SK-N-MC (cell line): Measurements from ENCODE around the gene CYS1.
"Not testable (repeated sequence)": the region's sequence is repeated elsewhere in the genome, so short reads cannot be mapped to it uniquely, and the experiment has no call there.

Experiments
- DNase-seq: peaks from one replicate; pipeline ENCODE4 v3.0.0-alpha.2; 2011; ENCODE audit warnings: low read depth, low spot score
- H3K27ac ChIP-seq: fragments of 200-600 bp; sonication (generic); 2 replicates; pipeline ENCODE4 v1.5.1; 2016; ENCODE audit warnings: mixed run types
- H3K36me3 ChIP-seq: fragments of 200-600 bp; sonication (generic); 2 replicates; pipeline ENCODE4 v1.6.1; 2017; ENCODE audit warnings: antibody characterized with exemption, low read length, mixed read lengths; ENCODE audit not compliant: insufficient read depth
- H3K4me3 ChIP-seq: fragments of 200-600 bp; sonication (generic); 2 replicates; pipeline ENCODE4 v1.5.1; 2016
- H3K9ac ChIP-seq: fragments of 200-600 bp; sonication (generic); 2 replicates; pipeline ENCODE4 v1.8.0; 2017; ENCODE audit warnings: mixed run types, mixed read lengths; ENCODE audit not compliant: insufficient read length
- H3K9me3 ChIP-seq: fragments of 200-600 bp; sonication (generic); 2 replicates; pipeline ENCODE4 v1.6.1; 2017; ENCODE audit warnings: low read depth, mild to moderate bottlenecking, antibody characterized with exemption, low read length, moderate library complexity, mixed read lengths
- EZH2 ChIP-seq: fragments of 200-600 bp; sonication (generic); IDR thresholded peaks from one replicate; pipeline ENCODE4 v1.6.1; 2017; ENCODE audit warnings: antibody characterized with exemption
- FOXP2 ChIP-seq: optimal IDR thresholded peaks from 2 replicates; pipeline ENCODE3; 2011; ENCODE audit warnings: mild to moderate bottlenecking, moderate library complexity; ENCODE audit not compliant: insufficient read depth; ENCODE audit errors: extremely low read length, control extremely low read depth
- POLR2AphosphoS5 ChIP-seq: IDR thresholded peaks from 2 replicates; pipeline ENCODE4 v1.6.1; 2012; ENCODE audit warnings: mild to moderate bottlenecking, low read depth, low read length, borderline replicate concordance

The CYS1 gene

DNA sequence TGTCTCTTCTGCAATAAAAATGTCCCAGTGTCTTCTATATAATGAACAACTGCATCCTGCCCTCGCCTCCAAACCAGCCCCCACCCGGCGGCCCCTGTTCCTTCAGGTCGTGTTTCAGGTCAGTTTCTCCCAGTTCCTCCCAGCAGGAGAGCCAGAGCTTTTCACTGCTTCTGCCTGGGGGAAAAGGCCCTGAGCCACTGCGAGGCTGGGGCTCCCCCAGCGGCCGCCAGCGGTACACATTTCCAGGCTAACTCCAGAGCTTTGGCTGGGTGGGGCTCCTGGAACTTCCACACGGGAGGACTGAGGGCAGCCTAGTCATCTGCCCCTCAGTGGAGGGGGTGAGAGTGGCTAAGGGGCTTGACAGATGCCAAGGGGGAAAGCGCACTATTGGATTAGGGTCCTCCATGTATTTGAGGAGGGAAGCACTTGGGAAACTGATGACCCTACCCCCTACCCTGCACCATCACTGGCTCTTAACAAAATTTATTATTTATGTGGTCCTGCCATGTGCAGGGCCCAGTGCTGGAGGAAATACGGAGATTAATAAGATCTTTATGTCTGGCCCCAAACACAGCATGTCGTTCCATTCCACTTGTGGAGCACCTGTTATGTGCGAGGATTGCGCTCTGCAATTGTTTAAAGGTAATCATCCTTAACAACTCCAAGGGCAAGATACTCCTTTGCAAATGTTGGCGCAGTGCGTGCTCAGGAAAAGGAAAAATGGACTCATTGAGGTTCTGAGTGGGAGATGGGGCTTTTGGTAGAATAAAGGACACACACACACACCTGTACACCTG, 17.3 kb upstream of the CYS1 start:
- TF ChIP-seq EZH2 (no peak), POLR2AphosphoS5 (no peak), FOXP2 (no peak)
- H3K27ac ChIP-seq = no peak overlapping the region
- H3K36me3 ChIP-seq = no peaks in the 10 kb centered on the region
- H3K9me3 ChIP-seq = no peaks in the 10 kb centered on the region
- DNase-seq = no peak
- H3K9ac ChIP-seq = no peak overlapping the region
- no peak overlapping the region for H3K4me3 ChIP-seq

DNA sequence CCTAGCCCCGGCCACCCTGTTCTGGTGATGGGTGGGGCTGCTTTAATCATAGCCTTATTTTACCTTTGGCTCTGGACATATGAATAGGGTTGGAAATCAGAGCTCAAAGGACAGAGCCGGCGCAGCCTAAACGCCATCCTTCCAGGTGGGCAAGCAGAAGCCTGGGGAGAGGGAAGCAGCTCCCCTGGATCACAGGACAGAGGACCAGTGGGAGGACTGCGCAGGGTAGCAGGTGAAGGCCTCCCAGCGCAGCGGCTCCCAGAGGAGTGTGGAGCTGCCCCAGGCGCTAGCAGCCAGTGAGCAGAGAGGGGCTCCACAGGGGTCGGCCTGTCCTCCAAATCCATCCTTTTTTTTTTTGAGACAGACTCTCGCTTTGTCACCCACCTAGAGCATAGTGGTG, 16.4 kb upstream of the CYS1 start:
- no peak overlapping the region for H3K9ac ChIP-seq
- no peaks in the 10 kb centered on the region for H3K36me3 ChIP-seq
- DNase-seq = no peak
- H3K4me3 ChIP-seq = no peak overlapping the region
- no peaks in the 10 kb centered on the region for H3K9me3 ChIP-seq
- TF ChIP-seq EZH2 (no peak), POLR2AphosphoS5 (no peak)
- H3K27ac ChIP-seq = no peak overlapping the region

DNA sequence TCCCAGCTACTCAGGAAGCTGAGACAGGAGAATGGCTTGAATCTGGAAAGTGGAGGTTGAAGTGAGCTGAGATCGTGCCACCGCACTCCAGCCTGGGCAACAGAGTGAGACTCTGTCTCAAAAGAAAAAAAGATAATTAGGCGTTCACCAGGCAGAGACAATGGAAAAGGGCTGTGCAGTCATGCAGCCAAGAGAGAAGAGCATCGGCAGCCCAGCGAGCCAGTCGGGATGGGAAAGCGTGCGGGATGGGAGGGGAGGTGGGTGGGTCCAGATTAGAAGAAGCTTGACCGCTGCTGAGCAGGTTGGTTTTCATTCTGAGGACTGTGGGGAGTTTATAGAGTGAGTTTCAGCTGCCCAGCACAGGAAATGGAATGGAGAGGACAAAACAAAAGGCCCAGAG, 15.0 kb upstream of the CYS1 start:
- Histone ChIP-seq H3K27ac (no peak overlapping the region), H3K9me3 (no peaks in the 10 kb centered on the region), H3K9ac (no peak overlapping the region), H3K4me3 (no peak overlapping the region), H3K36me3 (no peaks in the 10 kb centered on the region)
- no peak for DNase-seq
- TF ChIP-seq EZH2 (no peak), POLR2AphosphoS5 (no peak), FOXP2 (no peak)

DNA sequence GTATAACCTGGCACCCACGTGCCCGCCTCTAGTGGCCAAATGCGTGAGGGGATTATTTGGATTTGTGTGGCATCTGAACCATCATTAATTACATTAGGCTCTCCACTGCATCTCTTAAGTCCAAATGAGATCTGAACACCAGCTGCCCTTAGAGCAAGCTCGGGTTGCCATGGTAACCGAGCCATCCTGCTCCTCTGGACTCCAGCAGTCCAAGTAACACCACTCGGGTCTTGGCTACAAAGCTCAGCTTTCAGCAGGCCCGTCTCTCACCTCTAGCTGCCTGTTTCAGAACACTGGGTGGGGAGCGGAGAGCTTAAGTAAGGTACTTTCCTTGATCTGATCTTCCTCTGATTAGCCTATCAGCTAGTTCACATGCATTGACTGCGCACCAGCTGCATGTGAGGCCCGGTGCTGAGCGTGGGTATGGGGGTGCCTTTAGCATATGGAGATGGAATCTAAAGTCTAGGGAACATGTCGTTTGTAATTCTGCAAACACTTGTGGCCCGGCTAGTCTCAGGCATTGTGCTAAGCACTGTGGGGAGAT, 14.1 kb upstream of the CYS1 start:
- H3K27ac ChIP-seq = no peak overlapping the region
- TF ChIP-seq EZH2 (no peak), POLR2AphosphoS5 (no peak), FOXP2 (no peak)
- H3K9ac ChIP-seq = no peak overlapping the region
- no peaks in the 10 kb centered on the region for H3K9me3 ChIP-seq
- DNase-seq = no peak
- no peaks in the 10 kb centered on the region for H3K36me3 ChIP-seq
- H3K4me3 ChIP-seq = no peak overlapping the region

- H3K4me3 ChIP-seq, H3K36me3 ChIP-seq, DNase-seq, H3K9me3 ChIP-seq, H3K27ac ChIP-seq, H3K9ac ChIP-seq: not testable (repeated sequence)
Observed at GRCh38 chr2:10091889-10092244, 11.7 kb upstream of the CYS1 start.

DNA sequence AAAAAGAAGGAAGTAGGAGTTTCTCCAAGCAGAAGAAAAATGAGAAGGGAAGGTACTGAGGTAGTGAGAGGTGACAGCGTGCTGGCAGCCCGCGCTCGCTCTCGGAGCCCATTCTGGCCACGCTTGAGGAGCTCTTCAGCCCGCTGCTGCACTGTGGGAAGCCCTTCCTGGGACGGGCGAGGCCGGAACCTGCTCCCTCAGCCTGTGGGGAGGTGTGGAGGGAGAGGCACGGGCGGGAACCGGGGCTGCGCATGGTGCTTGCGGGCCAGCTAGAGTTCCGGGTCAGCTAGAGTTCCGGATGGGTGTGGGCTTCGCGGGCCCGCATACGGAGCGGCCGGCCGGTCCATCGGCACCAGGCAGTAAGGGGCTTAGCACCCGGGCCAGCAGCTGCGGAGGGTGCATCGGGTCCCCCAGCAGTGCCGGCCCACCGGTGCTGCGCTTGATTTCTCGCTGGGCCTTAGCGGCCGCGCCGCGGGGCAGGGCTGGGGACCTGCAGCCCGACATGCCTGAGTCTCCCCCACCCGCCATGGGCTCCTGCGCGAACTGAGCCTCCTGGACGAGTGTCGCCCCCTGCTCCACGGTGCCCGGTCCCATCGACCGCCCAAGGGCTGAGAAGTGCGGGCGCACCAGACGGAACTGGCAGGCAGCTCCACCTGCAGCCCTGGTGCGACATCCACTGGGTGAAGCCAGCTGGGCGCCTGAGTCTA, 11.1 kb upstream of the CYS1 start:
- TF ChIP-seq POLR2AphosphoS5 (no peak), FOXP2 (no peak), EZH2 (no peak)
- Histone ChIP-seq H3K4me3 (no peak overlapping the region), H3K9me3 (no peaks in the 10 kb centered on the region), H3K9ac (no peak overlapping the region), H3K27ac (no peak overlapping the region), H3K36me3 (no peaks in the 10 kb centered on the region)
- DNase-seq = no peak

DNA sequence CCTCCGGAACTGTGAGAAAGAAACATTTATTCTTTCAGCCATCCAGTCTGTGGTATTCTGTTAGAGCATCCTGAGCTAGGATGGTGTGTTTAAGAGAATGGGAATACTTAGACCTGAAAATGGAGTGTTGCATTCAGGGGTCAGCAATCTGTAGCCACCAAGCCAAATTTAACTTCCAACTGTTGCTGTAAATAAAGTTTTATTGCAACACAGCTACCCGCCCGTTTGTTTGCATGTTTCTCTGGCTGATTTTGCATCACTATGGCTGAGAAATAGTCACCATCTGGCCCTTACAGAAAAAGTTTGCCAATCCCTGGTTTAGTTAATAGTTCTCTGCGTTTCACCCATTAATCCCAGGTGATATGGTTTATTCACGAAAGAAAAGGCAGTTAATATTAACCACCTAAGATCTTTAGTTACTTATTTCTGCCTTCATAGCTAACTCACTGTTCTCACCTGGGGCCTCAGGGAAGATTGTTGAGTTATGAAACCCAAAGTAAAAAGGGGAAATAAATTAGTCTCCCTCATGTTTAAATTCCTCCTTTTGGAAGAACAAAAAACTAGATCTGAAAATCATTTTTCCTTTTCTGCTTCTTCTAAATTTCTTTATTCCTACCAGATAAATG, 9.5 kb upstream of the CYS1 start:
- Histone ChIP-seq H3K27ac (no peak overlapping the region), H3K36me3 (no peaks in the 10 kb centered on the region), H3K9me3 (no peaks in the 10 kb centered on the region), H3K4me3 (no peak overlapping the region), H3K9ac (no peak overlapping the region)
- no peak for DNase-seq
- no peak for TF ChIP-seq EZH2
- no peak for TF ChIP-seq FOXP2
- no peak for TF ChIP-seq POLR2AphosphoS5

GRCh38 chr2:10087360-10087759, 7.1 kb upstream of the CYS1 start:
- Histone ChIP-seq H3K36me3 (no peaks in the 10 kb centered on the region), H3K9ac (no peak overlapping the region), H3K9me3 (no peaks in the 10 kb centered on the region), H3K27ac (no peak overlapping the region), H3K4me3 (no peak overlapping the region)
- no peak for TF ChIP-seq FOXP2
- no peak for TF ChIP-seq EZH2
- no peak for TF ChIP-seq POLR2AphosphoS5
- no peak for DNase-seq

- no peak overlapping the region for H3K9ac ChIP-seq
- H3K4me3 ChIP-seq = no peak overlapping the region
- no peaks in the 10 kb centered on the region for H3K36me3 ChIP-seq
- no peak overlapping the region for H3K27ac ChIP-seq
- TF ChIP-seq POLR2AphosphoS5 = no peak
- TF ChIP-seq FOXP2 = no peak
- no peak for TF ChIP-seq EZH2
- no peaks in the 10 kb centered on the region for H3K9me3 ChIP-seq
- DNase-seq = no peak
Observed at GRCh38 chr2:10086950-10087349, 6.7 kb upstream of the CYS1 start.
